HUES48 (cell line): ENCODE data around the gene CDCA5.

ENCODE experiments used
- H3K27ac ChIP-seq: one replicate; pipeline ENCODE4 v1.7.0; 2013; ENCODE audit warnings: low read depth, low read length, inconsistent platforms
- H3K27me3 ChIP-seq: 2 replicates; pipeline ENCODE4 v1.6.1; 2013; ENCODE audit warnings: mild to moderate bottlenecking, low read length; ENCODE audit not compliant: control insufficient read depth, insufficient read depth
- H3K36me3 ChIP-seq: 2 replicates; pipeline ENCODE4 v1.6.1; 2013; ENCODE audit warnings: low read length; ENCODE audit not compliant: control insufficient read depth, insufficient read depth
- H3K4me1 ChIP-seq: 2 replicates; pipeline ENCODE4 v1.6.1; 2013; ENCODE audit warnings: mild to moderate bottlenecking, low read length; ENCODE audit not compliant: control insufficient read depth, insufficient read depth
- H3K4me3 ChIP-seq: 2 replicates; pipeline ENCODE4 v1.5.1; 2013; ENCODE audit warnings: mild to moderate bottlenecking, low read depth, low read length
- H3K9ac ChIP-seq: 2 replicates; pipeline ENCODE4 v1.6.1; 2013; ENCODE audit warnings: mild to moderate bottlenecking, low read depth, low read length, moderate library complexity
- H3K9me3 ChIP-seq: 2 replicates; pipeline ENCODE4 v1.6.1; 2013; ENCODE audit warnings: low read length; ENCODE audit not compliant: control insufficient read depth, insufficient read depth

CDCA5 gene

DNA sequence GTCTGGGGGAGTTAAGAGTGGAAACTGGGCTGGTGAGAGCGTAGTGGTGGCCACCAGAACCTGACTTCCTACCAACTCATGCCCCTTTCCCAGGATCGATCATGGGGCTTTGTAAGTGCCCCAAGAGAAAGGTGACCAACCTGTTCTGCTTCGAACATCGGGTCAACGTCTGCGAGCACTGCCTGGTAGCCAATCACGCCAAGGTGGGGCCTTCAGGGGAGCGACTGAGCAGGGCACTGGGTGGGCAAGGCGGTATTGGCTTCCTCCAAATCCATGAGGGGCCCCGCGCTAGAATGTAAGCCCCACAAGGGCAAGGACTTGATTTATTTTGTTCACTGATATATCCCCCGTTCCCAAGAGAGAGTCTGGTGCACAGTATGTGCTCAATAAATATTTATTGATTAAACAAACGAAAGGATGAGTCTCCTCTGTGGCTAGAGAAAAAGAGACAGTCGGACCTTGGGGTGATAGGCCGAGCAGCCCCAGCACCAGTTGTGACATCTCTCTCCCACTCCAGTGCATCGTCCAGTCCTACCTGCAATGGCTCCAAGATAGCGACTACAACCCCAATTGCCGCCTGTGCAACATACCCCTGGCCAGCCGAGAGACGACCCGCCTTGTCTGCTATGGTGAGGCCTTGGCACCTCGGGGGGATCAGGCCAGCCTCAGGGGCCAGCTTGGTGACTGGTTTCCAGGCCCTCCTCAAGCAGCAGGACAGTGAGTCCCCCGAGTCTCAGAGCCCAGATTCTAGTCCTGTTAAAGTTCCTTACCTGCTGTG lies 947 bp upstream of the CDCA5 start:
- H3K9ac ChIP-seq, result peak overlapping the region; percentile 79
- H3K4me1 ChIP-seq, result peaks cover 6% of the 10 kb centered on the region
- no peaks in the 10 kb centered on the region for H3K9me3 ChIP-seq
- peak overlapping the region; percentile 99 for H3K4me3 ChIP-seq
- no peaks in the 10 kb centered on the region for H3K27me3 ChIP-seq
- H3K36me3 ChIP-seq, result peaks cover 45% of the 10 kb centered on the region
- peak overlapping the region; percentile 97 for H3K27ac ChIP-seq

DNA sequence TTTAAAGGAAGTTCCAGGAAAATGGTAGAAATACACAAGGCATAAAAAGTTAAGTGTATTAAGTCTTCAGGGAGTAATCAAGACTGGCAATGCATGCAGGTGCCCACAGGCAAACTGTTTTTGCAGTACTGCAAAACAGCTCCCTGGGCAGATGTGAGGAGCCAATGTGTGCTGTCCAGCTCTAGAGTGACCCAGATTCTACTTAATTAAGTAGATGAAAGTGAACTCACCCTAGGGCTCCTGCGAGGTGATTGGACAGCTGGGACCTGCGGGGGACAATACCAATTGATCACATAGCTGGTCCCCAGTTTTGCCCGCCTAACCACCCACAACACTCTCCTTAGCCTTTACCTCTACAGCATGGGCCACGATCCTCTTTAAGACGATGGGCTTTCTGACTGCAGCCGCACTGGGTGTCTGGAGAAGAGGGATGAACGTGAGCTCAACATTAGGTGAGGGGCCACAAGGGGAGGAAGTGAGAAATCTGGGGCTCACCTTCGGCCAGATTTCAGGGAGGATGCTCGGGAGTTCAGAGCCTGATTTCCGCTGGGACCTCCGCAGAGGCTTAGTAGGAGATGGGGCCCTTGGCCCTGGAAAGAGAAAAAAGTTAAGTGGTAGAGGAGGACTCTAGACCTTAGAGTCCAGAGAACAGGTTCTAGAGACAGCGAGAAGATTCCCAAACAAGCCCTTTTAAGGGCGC lies 556 bp downstream of the CDCA5 start:
- peaks cover 6% of the 10 kb centered on the region for H3K4me1 ChIP-seq
- peaks cover 48% of the 10 kb centered on the region for H3K36me3 ChIP-seq

DNA sequence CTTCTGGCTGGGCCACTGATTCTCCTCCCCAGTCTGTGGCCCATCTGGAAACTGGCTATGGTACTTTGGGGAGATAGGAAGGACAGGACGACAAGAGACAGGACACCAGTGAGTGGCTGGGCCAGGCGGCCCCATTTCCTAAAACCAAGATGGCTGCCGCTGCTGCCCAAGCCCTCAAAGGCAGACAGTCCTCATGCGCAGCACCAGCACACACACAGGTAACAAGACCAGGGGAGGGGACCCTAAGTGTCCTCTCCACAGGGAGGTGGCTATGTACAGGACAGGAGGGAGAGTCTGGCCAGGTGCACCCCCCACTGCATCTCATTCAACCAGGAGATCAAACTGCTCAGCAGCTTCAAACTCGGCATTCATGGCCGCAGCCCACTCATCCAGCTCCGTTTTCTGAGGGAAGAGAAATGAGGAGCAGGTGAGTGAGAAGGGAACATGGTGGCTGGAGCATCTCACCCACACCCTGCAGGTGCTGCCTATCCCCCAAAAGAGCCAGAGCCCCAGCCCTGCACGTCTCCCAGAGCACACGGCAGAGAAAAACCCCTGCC lies 5.0 kb downstream of the CDCA5 start:
- H3K4me3 ChIP-seq, result no peak overlapping the region
- no peaks in the 10 kb centered on the region for H3K9me3 ChIP-seq
- H3K4me1 ChIP-seq, result peaks cover 6% of the 10 kb centered on the region
- no peaks in the 10 kb centered on the region for H3K27me3 ChIP-seq
- no peak overlapping the region for H3K9ac ChIP-seq
- H3K36me3 ChIP-seq, result peaks cover 57% of the 10 kb centered on the region
- H3K27ac ChIP-seq, result no peak overlapping the region

More for the DNA sequence above, 556 bp downstream of the CDCA5 start:
- Histone ChIP-seq H3K9ac (peak overlapping the region; percentile 95), H3K27me3 (no peaks in the 10 kb centered on the region), H3K27ac (peak overlapping the region; percentile 97), H3K9me3 (no peaks in the 10 kb centered on the region), H3K4me3 (peak overlapping the region; percentile 99)

DNA sequence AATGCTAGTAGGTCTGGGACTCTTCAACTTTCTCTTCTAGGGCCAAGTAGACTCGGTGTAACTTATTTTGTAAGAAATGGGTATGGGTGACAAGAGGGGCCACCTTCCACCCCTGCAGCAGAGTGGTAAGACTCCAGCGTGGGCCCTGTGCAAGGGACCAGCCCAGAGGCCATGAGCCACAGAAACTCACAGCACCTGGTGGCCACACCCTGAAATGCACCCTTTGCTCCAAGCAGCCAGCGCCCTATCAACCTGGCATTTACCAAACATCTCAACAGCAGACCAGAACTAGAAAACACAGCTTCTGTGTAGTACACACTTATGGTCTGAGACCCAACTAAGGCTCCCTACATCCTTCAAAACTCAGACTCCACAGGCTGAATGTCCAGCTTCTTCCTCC lies 5.7 kb downstream of the CDCA5 start:
- H3K4me3 ChIP-seq, result no peak overlapping the region
- no peak overlapping the region for H3K9ac ChIP-seq
- peaks cover 57% of the 10 kb centered on the region for H3K36me3 ChIP-seq
- no peaks in the 10 kb centered on the region for H3K9me3 ChIP-seq
- H3K27me3 ChIP-seq, result no peaks in the 10 kb centered on the region
- H3K4me1 ChIP-seq, result peaks cover 5% of the 10 kb centered on the region
- no peak overlapping the region for H3K27ac ChIP-seq

DNA sequence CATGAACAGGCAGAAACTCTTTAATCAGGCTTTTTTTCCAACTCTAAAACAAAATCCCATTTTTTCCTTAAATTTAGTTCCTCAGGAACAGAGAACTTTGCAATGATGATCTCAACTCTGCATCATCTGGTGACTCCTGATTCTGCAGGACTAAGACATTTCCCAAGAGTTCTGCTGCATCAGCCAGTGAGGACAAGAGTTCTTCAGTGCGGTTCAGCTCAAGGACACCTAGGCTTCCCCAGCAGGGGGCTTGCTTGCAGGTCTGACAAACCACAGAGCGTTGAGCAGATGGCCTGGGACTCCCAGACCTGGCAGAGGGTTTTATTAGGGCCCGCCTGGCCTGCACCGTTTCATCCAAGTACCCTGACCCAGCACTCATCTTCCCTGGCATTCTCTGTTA lies 6.4 kb downstream of the CDCA5 start:
- no peaks in the 10 kb centered on the region for H3K9me3 ChIP-seq
- no peak overlapping the region for H3K27ac ChIP-seq
- no peak overlapping the region for H3K4me3 ChIP-seq
- no peaks in the 10 kb centered on the region for H3K27me3 ChIP-seq
- no peak overlapping the region for H3K9ac ChIP-seq
- no peaks in the 10 kb centered on the region for H3K4me1 ChIP-seq
- peaks cover 57% of the 10 kb centered on the region for H3K36me3 ChIP-seq

DNA sequence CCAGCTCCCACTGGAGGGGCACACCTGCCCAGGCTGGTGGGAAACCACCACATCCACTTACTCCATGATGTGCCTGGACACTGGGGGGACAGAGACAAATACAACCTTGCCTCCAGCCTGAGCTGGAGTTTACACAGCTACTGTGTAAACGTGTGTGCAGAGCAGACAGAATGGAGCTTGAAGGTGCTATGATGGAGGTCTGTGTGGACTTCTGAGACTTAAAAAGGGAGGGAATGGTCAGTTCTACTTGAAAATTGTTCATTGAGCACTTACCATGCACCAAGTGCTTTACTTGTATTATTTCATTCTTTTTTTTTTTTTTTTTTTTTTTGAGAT lies 11.2 kb downstream of the CDCA5 start:
- no peaks in the 10 kb centered on the region for H3K9me3 ChIP-seq
- peaks cover 19% of the 10 kb centered on the region for H3K36me3 ChIP-seq
- no peaks in the 10 kb centered on the region; the same call in 1 of the 2 replicates for H3K4me1 ChIP-seq
- H3K27me3 ChIP-seq, result no peaks in the 10 kb centered on the region
- no peak overlapping the region for H3K9ac ChIP-seq
- H3K4me3 ChIP-seq, result no peak overlapping the region
- H3K27ac ChIP-seq, result no peak overlapping the region

DNA sequence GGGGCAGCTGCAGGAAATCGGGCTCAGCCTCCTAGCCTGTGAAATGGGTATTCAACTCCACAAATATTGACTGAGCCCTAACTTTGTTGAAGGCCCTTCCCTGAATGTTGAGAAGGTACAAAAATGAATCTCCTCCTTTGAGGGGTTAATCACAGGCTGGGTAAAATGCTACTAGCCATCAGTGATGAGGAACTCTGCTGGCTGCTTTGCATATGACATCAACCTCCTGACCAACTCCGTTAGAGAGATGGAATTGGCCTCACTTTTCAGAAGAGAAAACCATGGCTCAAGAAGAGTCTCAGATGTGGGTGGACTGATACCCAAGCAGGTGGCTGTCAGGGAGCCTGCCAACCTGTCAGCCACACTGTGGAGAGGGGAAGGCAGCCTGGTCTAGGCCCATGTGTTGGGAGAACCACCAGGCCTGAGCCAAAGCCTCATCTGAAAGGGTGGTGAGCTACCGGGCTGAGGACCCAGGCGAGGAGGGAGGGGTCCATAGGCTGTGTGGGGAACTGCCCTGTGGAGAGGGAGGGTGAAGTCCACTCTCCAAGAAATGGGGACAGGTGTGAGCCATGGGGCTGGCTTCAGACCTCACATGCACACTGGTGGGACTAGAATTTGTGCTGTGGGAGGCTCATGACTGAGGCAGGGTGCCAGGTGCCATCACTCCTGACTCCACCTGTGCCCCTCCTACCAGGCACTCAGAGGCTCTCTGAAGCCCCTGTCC lies 11.8 kb downstream of the CDCA5 start:
- no peak overlapping the region for H3K27ac ChIP-seq
- no peak overlapping the region for H3K9ac ChIP-seq

DNA sequence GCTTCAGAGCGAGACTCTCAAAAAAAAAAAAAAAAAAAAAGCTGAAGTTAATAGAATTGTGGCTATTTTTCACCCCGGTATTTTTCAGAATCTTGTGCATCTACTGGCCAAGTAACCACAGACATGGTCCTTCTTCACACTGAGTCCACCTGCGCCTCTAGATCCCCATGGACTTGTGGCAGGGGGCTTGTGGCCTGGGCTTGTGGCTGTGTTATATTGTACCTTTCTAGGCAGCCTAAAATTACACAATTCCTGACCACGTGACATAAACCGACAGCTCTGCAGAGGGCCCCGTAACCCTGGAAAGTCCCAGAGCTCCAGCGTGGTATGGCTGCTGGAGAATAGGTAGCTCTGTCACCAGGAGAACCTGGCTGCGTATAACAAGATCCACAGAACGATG lies 14.6 kb downstream of the CDCA5 start:
- no peaks in the 10 kb centered on the region for H3K36me3 ChIP-seq
- no peak overlapping the region for H3K27ac ChIP-seq
- no peaks in the 10 kb centered on the region for H3K27me3 ChIP-seq
- H3K4me1 ChIP-seq, result peaks cover 6% of the 10 kb centered on the region; the same call in 1 of the 2 replicates
- H3K4me3 ChIP-seq, result no peak overlapping the region
- no peak overlapping the region for H3K9ac ChIP-seq
- no peaks in the 10 kb centered on the region for H3K9me3 ChIP-seq

More for the DNA sequence above, 11.8 kb downstream of the CDCA5 start:
- Histone ChIP-seq H3K4me3 (no peak overlapping the region), H3K27me3 (no peaks in the 10 kb centered on the region), H3K9me3 (no peaks in the 10 kb centered on the region), H3K36me3 (peaks cover 14% of the 10 kb centered on the region), H3K4me1 (no peaks in the 10 kb centered on the region; the same call in 1 of the 2 replicates)

GRCh38 chr11:65067446-65067845 lies 16.4 kb downstream of the CDCA5 start:
- Histone ChIP-seq H3K36me3 (no peaks in the 10 kb centered on the region), H3K27ac (peak overlapping the region; percentile 69), H3K4me1 (peaks cover 6% of the 10 kb centered on the region; the same call in 1 of the 2 replicates), H3K9me3 (no peaks in the 10 kb centered on the region), H3K9ac (no peak overlapping the region), H3K27me3 (no peaks in the 10 kb centered on the region), H3K4me3 (no peak overlapping the region)

GRCh38 chr11:65066805-65067291 lies 17.0 kb downstream of the CDCA5 start:
- Histone ChIP-seq H3K9ac (no peak overlapping the region), H3K36me3 (no peaks in the 10 kb centered on the region), H3K27me3 (no peaks in the 10 kb centered on the region), H3K27ac (peak overlapping the region; percentile 69), H3K4me1 (peaks cover 6% of the 10 kb centered on the region; the same call in 1 of the 2 replicates), H3K4me3 (no peak overlapping the region; the same call in 1 of the 2 replicates), H3K9me3 (no peaks in the 10 kb centered on the region)
